ENCODE data around the gene CD300LG.

- TF ChIP-seq CTCF (IDR thresholded peaks at IDR 0.05): no peak
- no peak for TF ChIP-seq EP300 (IDR thresholded peaks at IDR 0.05)
These were observed 32.3 kb upstream of the CD300LG start for GRCh38 chr17:43814714-43815113.

Data from suprapubic skin (tissue), 3 donors.